Stimulated activated effector memory CD8-positive, alpha-beta T cell treated with anti-CD3 and anti-CD28 coated beads, Interleukin-12 subunit alpha, Interleukin-12 subunit beta, amount 100 ng/mL, for 72 hours (primary cell): ENCODE measurements around the gene ZFP36.
"Not testable (repeated sequence)": the region's sequence is repeated elsewhere in the genome, so short reads cannot be mapped to it uniquely, and the experiment has no call there.

Experiments used
- ATAC-seq: fragments of 150-1000 bp; cut with Tn5 transposase; 2 replicates; pipeline ENCODE4 v1.10.0; 2021
- DNase-seq, 2 donors: peaks; one replicate each; pipeline ENCODE4 v3.0.0; 2021 to 2022; ENCODE audit warnings: low spot score in 2 of 2
- H3K27ac Mint-ChIP-seq: one replicate; pipeline ENCODE4 v1.8.0; 2022; ENCODE audit warnings: mild to moderate bottlenecking, mixed read lengths
- H3K36me3 Mint-ChIP-seq: one replicate; pipeline ENCODE4 v1.8.0; 2022; ENCODE audit warnings: mild to moderate bottlenecking, mixed read lengths
- H3K4me1 Mint-ChIP-seq: one replicate; pipeline ENCODE4 v1.8.0; 2022; ENCODE audit warnings: mixed read lengths
- H3K4me3 Mint-ChIP-seq: one replicate; pipeline ENCODE4 v1.8.0; 2022; ENCODE audit warnings: mild to moderate bottlenecking, mixed read lengths
- H3K9me3 Mint-ChIP-seq: one replicate; pipeline ENCODE4 v1.8.0; 2022; ENCODE audit warnings: mixed read lengths

ZFP36 gene

GRCh38 chr19:39406656-39407409 lies at the start of gene ZFP36:
Gene ZFP36, plus strand, starts transcription at chr19:39406847. Its CDS starts 58 bp downstream, at chr19:39406905.
- Mint-ChIP-seq H3K4me3 (peak within 1 kb of the TSS; percentile 97), H3K9me3 (no peaks in the 10 kb centered on the region), H3K4me1 (peaks cover 58% of the 10 kb centered on the region), H3K36me3 (peaks cover 86% of the 10 kb centered on the region), H3K27ac (peak within 1 kb of the TSS; percentile 100)
- peak; percentile 83 to 95 for DNase-seq
- ATAC-seq: peak; percentile 47

- peaks cover 97% of the 10 kb centered on the region for H3K36me3 Mint-ChIP-seq
- peak; percentile 31 for ATAC-seq
- peaks cover 9% of the 10 kb centered on the region for H3K4me1 Mint-ChIP-seq
- DNase-seq: no peak
- H3K27ac Mint-ChIP-seq: no peak overlapping the region
- no peak overlapping the region for H3K4me3 Mint-ChIP-seq
- no peaks in the 10 kb centered on the region for H3K9me3 Mint-ChIP-seq
Measured at GRCh38 chr19:39359026-39359425, 47.6 kb upstream of the ZFP36 start.

- Mint-ChIP-seq H3K36me3 (peaks cover 96% of the 10 kb centered on the region), H3K9me3 (no peaks in the 10 kb centered on the region), H3K4me1 (peaks cover 9% of the 10 kb centered on the region), H3K4me3 (no peak overlapping the region), H3K27ac (no peak overlapping the region)
- ATAC-seq (no peak), DNase-seq (no peak)
Measured at GRCh38 chr19:39360599-39360998, 46.0 kb upstream of the ZFP36 start.

GRCh38 chr19:39362682-39363657 lies 43.7 kb upstream of the ZFP36 start:
- Mint-ChIP-seq H3K4me1 (peaks cover 9% of the 10 kb centered on the region), H3K4me3 (no peak overlapping the region), H3K36me3 (peaks cover 79% of the 10 kb centered on the region), H3K9me3 (no peaks in the 10 kb centered on the region), H3K27ac (peak overlapping the region; percentile 18)
- DNase-seq: no peak
- no peak for ATAC-seq

GRCh38 chr19:39363901-39364457 lies 42.7 kb upstream of the ZFP36 start:
- Mint-ChIP-seq H3K4me3 (no peak overlapping the region), H3K27ac (peak overlapping the region; percentile 18), H3K9me3 (no peaks in the 10 kb centered on the region), H3K36me3 (peaks cover 73% of the 10 kb centered on the region), H3K4me1 (peaks cover 9% of the 10 kb centered on the region)
- DNase-seq (no peak), ATAC-seq (peak; percentile 43)

GRCh38 chr19:39365531-39365930 lies 41.1 kb upstream of the ZFP36 start:
- no peaks in the 10 kb centered on the region for H3K9me3 Mint-ChIP-seq
- DNase-seq (no peak), ATAC-seq (no peak)
- H3K4me1 Mint-ChIP-seq: peaks cover 9% of the 10 kb centered on the region
- no peak overlapping the region for H3K4me3 Mint-ChIP-seq
- H3K27ac Mint-ChIP-seq: no peak overlapping the region
- peaks cover 73% of the 10 kb centered on the region for H3K36me3 Mint-ChIP-seq

GRCh38 chr19:39369200-39369599 lies 37.4 kb upstream of the ZFP36 start:
- H3K4me1 Mint-ChIP-seq: peaks cover 6% of the 10 kb centered on the region
- DNase-seq: no peak
- no peak overlapping the region for H3K27ac Mint-ChIP-seq
- no peaks in the 10 kb centered on the region for H3K9me3 Mint-ChIP-seq
- H3K36me3 Mint-ChIP-seq: peaks cover 50% of the 10 kb centered on the region
- ATAC-seq: no peak
- H3K4me3 Mint-ChIP-seq: no peak overlapping the region

GRCh38 chr19:39370735-39371134 lies 35.9 kb upstream of the ZFP36 start:
- peaks cover 6% of the 10 kb centered on the region for H3K4me1 Mint-ChIP-seq
- H3K27ac Mint-ChIP-seq: peak overlapping the region; percentile 45
- DNase-seq: no peak
- peaks cover 52% of the 10 kb centered on the region for H3K36me3 Mint-ChIP-seq
- H3K4me3 Mint-ChIP-seq: no peak overlapping the region
- no peak for ATAC-seq
- H3K9me3 Mint-ChIP-seq: no peaks in the 10 kb centered on the region

- Mint-ChIP-seq H3K27ac (peak overlapping the region; percentile 3), H3K36me3 (peaks cover 57% of the 10 kb centered on the region), H3K4me3 (no peak overlapping the region), H3K4me1 (peaks cover 6% of the 10 kb centered on the region), H3K9me3 (no peaks in the 10 kb centered on the region)
- ATAC-seq: no peak
- no peak for DNase-seq
Measured at GRCh38 chr19:39372047-39372802, 34.4 kb upstream of the ZFP36 start.

GRCh38 chr19:39372941-39373340 lies 33.7 kb upstream of the ZFP36 start:
- Mint-ChIP-seq H3K36me3 (peaks cover 65% of the 10 kb centered on the region), H3K27ac (peak overlapping the region; percentile 0)
- DNase-seq: no peak

GRCh38 chr19:39375929-39376328 lies 30.7 kb upstream of the ZFP36 start:
- ATAC-seq (no peak), DNase-seq (no peak)
- H3K4me1 Mint-ChIP-seq: peaks cover 7% of the 10 kb centered on the region
- no peak overlapping the region for H3K4me3 Mint-ChIP-seq
- H3K9me3 Mint-ChIP-seq: no peaks in the 10 kb centered on the region
- H3K27ac Mint-ChIP-seq: no peak overlapping the region
- peaks cover 70% of the 10 kb centered on the region for H3K36me3 Mint-ChIP-seq

More at GRCh38 chr19:39372941-39373340, 33.7 kb upstream of the ZFP36 start:
- Mint-ChIP-seq H3K4me1 (peaks cover 6% of the 10 kb centered on the region), H3K4me3 (no peak overlapping the region), H3K9me3 (no peaks in the 10 kb centered on the region)
- no peak for ATAC-seq

GRCh38 chr19:39377373-39378362 lies 29.0 kb upstream of the ZFP36 start:
- no peak for ATAC-seq
- Mint-ChIP-seq H3K4me1 (peaks cover 12% of the 10 kb centered on the region), H3K4me3 (no peak overlapping the region), H3K27ac (peak overlapping the region; percentile 56), H3K36me3 (peaks cover 78% of the 10 kb centered on the region), H3K9me3 (no peaks in the 10 kb centered on the region)
- no peak for DNase-seq

GRCh38 chr19:39379366-39379765 lies 27.3 kb upstream of the ZFP36 start:
- H3K9me3 Mint-ChIP-seq, H3K27ac Mint-ChIP-seq, H3K4me1 Mint-ChIP-seq, H3K4me3 Mint-ChIP-seq, ATAC-seq, DNase-seq: not testable (repeated sequence)
- H3K36me3 Mint-ChIP-seq: peaks cover 95% of the 10 kb centered on the region
